Neuron (in vitro differentiated cells): Measurements from ENCODE around the gene CBX7.

ENCODE experiments used
- H2AFZ ChIP-seq: one replicate; pipeline ENCODE4 v1.6.1; 2013; ENCODE audit warnings: low read depth, mild to moderate bottlenecking, inconsistent platforms, low read length, moderate library complexity
- H3K27me3 ChIP-seq: one replicate; pipeline ENCODE4 v1.6.1; 2013; ENCODE audit warnings: low read length; ENCODE audit not compliant: insufficient read depth
- H3K36me3 ChIP-seq: one replicate; pipeline ENCODE4 v1.6.1; 2013; ENCODE audit warnings: low read length; ENCODE audit not compliant: insufficient read depth
- H3K4me1 ChIP-seq: one replicate; pipeline ENCODE4 v1.6.1; 2013; ENCODE audit warnings: low read length; ENCODE audit not compliant: insufficient read depth
- H3K4me3 ChIP-seq: 2 replicates; pipeline ENCODE4 v1.5.1; 2013; ENCODE audit warnings: mild to moderate bottlenecking, low read length, moderate library complexity
- H3K9me3 ChIP-seq: one replicate; pipeline ENCODE4 v1.6.1; 2013; ENCODE audit warnings: low read length

CBX7 gene

DNA sequence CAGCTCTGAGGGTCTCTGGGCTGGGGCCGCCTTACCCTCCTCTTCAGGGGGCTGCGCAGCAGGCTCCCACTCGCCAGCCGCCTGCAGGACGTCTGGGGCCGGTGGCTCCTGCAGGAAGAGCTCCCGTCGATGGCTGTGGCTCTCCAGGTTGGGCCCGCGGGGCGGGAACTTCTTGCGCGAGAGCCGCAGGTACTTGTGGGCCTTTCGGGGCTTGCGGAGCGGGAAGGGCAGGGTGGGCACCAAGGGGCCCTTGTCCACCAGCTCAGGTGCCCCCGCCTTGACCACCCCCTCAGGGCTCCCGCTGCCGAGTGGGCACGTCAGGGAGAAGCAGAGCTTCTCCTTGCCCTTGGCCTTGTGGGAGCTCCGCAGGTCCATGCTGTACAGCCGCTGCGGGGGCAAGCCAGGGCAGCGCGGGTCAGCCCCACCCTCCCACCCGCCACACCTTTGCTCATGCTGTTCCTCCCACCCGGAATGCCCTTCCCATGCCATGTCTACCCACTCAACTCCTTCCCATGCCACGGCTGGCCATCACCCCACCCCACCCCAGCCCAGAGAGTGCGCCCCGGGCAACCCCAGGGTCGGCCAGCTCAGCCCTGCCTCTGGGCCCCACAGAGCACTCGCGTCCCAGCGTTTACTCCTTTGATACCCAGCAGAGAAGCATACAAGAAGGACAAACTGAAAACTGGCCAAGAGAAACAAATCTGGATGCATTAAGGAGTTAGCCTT, 18.0 kb downstream of the CBX7 start:
- Histone ChIP-seq H3K4me1 (peaks cover 26% of the 10 kb centered on the region), H3K27me3 (peaks cover 3% of the 10 kb centered on the region), H3K36me3 (no peaks in the 10 kb centered on the region), H3K4me3 (no peak overlapping the region), H2AFZ (no peak overlapping the region), H3K9me3 (no peaks in the 10 kb centered on the region)

DNA sequence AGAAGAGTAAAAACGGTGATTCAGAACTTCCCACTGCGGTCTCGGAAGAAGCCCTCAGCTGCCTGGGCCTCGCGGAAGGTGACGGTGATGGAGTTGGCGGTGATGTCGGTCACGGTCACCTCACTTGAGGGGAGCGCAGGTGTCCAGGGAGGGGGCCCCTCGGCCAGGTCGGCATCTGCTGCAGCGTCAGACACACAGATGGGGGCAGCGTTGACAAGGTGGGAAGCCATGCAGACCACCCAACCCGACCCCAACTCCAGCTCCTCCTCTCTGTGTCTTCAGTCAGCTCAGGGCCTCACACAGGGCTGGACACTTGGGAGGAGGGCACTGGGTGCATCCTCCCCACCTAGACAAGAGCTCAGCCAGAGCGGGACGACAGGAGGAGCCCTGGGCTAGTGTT, 18.6 kb downstream of the CBX7 start:
- H3K9me3 ChIP-seq: no peaks in the 10 kb centered on the region
- no peak overlapping the region for H2AFZ ChIP-seq
- H3K4me1 ChIP-seq: peaks cover 30% of the 10 kb centered on the region
- no peaks in the 10 kb centered on the region for H3K36me3 ChIP-seq
- H3K27me3 ChIP-seq: peaks cover 3% of the 10 kb centered on the region
- no peak overlapping the region for H3K4me3 ChIP-seq

DNA sequence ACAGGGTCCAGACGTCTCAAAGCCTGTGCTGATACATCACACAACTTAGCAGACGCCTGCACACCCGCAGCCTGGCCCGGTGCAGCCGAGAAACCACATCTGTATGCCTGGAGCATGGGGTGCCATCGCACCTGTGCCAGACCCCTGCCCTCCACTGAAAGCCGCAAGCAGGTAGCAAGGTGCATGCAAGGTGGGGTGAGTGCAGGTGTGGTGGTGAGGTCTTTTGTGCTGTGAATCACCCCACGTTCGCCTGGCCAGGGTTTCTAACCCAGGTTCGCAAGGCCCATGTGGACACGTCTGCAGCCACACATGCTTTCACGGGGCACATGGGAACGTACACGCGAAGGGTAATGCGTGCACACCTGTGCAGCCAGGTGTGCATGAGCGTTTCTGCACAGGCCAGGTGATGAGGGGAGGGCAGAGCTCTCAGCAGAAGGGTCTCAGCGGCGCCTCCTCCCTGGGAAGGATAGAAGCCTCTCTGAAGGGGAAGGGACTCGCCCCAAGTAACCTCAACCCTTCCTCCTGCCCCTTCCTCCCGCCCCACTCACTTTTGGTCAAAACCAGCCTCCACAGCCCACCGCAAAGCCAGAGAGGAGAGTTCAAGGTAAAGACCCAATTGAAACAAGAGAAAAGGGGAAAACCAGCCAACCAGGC, 19.5 kb downstream of the CBX7 start:
- H3K27me3 ChIP-seq: peaks cover 3% of the 10 kb centered on the region
- no peaks in the 10 kb centered on the region for H3K36me3 ChIP-seq
- H3K9me3 ChIP-seq: no peaks in the 10 kb centered on the region
- no peak overlapping the region for H2AFZ ChIP-seq
- no peak overlapping the region for H3K4me3 ChIP-seq
- H3K4me1 ChIP-seq: peaks cover 30% of the 10 kb centered on the region

DNA sequence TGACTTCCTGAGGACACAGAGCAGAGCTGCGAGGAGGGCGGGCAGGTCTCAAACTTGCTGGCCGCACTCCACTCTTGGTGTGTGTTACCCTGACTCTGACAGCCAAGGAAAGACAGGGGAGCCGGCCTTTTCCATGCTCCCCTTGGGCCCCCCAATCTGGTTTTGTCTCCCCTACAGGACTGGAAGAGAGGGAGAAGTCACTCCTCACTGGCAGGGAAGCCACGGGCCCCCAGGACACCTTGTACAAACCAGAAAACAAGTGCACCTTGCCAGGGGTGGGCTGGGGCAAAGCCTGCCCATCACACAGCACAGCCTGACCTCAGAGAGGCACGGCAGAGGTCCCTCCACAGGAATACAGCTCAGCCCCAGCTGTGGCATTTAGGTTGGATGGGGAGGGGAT, 20.2 kb downstream of the CBX7 start:
- Histone ChIP-seq H2AFZ (no peak overlapping the region), H3K36me3 (no peaks in the 10 kb centered on the region), H3K27me3 (peaks cover 3% of the 10 kb centered on the region), H3K9me3 (no peaks in the 10 kb centered on the region), H3K4me1 (peaks cover 30% of the 10 kb centered on the region), H3K4me3 (no peak overlapping the region)

DNA sequence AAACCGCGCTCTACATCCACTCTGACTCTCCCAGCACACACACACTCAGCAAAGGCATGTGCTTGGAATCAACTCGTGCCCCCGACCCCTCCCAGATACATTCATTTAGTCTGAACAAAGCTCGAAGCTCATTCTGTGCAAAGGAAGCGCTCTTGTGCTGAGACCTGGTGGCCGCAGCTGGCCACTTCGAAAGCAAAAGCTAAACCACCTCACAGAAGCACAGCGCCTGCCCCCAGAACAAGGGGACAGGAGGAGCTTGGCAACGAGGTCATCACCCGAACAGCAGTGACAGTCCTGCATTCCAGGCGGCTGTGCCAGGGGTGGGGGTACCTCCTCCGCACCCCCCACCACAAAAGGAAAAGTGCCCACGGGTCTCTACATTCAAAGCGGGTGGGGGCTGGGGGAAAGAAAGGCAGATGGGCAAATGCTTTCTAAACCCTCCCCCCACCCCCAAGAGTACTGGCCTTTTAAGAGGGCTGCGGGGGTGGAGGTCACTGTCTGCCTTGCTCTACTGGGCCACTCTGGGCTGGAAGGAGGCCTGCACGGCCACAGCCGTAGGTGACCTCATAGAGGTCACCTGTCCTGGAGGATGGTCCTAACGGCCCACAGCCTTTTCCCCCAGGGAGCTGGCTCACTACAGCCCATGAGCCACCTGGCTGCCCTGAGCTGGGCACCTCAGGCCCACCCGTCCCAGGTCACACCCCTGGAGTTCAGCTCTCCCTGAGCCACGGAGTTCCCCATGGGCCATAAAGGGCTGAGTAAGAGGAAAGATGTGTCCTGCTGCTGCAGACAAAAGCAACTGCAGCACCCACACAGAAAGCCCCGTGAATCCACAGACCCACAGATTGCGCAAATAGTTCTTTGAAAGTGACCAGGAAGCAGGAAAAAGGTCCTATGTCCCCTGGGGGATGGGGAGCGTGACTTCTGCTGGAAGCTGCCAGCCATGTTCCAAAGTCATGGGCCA, 21.3 kb downstream of the CBX7 start:
- Histone ChIP-seq H3K9me3 (no peaks in the 10 kb centered on the region), H2AFZ (no peak overlapping the region), H3K27me3 (peaks cover 6% of the 10 kb centered on the region), H3K4me1 (peaks cover 30% of the 10 kb centered on the region), H3K36me3 (no peaks in the 10 kb centered on the region), H3K4me3 (no peak overlapping the region)

DNA sequence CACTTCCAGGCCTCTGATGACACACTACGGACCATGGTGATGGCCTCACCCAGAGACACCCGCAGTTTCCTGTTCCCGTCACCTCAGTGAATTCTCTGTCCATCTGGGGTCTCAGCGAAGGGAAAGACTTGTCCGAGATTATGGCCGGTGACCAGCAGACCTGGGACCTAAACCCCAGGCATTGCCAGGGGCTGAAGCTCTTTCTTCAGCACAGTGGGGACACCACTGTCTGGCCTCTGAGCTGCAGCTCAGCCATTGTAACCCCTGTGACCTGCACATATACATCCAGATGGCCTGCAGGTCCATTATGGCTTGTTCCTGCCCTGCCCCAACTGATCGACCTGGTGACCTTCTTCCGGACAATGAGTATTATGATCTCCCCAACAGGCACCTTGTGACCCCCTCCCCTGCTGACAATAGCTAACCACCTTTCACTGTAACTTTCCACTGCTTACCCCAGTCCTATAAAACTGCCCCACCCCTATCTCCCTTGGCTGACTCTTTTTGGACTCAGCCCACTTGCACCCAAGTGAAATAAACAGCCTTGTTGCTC, 22.3 kb downstream of the CBX7 start:
- H3K4me3 ChIP-seq: no peak overlapping the region
- peaks cover 30% of the 10 kb centered on the region for H3K4me1 ChIP-seq
- H2AFZ ChIP-seq: no peak overlapping the region
- H3K9me3 ChIP-seq: no peaks in the 10 kb centered on the region
- H3K27me3 ChIP-seq: peaks cover 3% of the 10 kb centered on the region
- H3K36me3 ChIP-seq: no peaks in the 10 kb centered on the region

DNA sequence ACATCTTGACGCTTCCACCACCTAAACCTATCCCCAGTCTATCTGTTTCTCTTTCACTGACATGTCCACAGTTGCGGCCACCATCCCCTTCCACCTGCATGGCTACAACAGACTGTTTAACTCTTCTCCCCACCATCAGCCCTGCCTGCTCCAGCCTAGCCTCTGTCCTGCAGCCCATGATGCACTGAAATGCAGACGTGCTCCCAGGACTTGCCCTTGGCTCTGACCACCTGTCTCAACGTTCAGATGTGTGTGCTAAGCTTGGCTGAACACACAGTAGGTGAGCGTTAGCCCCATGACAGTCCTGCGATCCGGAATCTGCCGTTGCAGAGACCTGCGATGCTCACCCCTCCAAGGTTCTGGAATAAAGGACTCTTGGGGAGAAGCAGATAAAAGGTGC, 22.7 kb downstream of the CBX7 start:
- Histone ChIP-seq H3K36me3 (no peaks in the 10 kb centered on the region), H2AFZ (no peak overlapping the region), H3K4me3 (no peak overlapping the region), H3K9me3 (no peaks in the 10 kb centered on the region), H3K27me3 (peaks cover 3% of the 10 kb centered on the region), H3K4me1 (peaks cover 30% of the 10 kb centered on the region)

DNA sequence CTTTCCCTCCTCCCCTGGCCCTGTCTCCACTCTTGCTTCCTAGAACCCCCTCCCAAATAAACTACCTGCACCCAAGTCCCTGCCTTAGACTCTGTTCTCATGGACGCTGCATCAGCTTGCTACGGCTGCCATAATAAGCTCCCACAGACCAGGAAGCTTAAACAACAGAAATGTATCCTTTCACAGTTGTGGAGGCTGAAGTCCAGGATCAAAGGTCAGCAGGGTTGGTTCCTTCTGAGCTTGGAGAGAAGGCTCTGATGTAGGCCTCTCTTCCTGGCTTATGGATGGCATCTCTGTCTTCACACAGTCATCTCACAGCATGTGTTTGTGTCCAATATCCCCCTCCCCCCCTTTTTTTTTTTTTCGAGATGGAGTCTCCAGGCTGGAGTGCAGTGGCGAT, 23.4 kb downstream of the CBX7 start:
- no peaks in the 10 kb centered on the region for H3K9me3 ChIP-seq
- peaks cover 33% of the 10 kb centered on the region for H3K4me1 ChIP-seq
- H3K27me3 ChIP-seq: peaks cover 3% of the 10 kb centered on the region
- H2AFZ ChIP-seq: no peak overlapping the region
- no peaks in the 10 kb centered on the region for H3K36me3 ChIP-seq
- no peak overlapping the region for H3K4me3 ChIP-seq

DNA sequence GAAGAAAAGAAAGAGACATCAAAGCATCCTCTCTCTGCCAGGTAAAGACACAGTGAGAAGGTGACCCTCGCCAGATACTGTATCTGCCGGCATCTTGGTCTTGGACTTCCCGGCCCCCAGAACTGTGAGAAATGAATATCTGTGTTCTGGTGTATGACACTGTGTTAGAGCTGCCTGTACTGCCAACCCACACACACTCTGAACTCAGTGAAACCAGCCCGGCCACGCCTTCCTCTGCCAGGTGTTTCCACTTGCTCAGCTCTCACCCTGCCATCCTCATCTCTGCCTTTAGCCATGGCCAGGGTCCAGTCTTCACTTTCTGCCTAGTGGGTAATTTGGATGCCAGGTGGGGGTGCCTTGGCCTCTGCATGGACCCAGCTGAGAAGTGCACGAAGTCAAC, 24.0 kb downstream of the CBX7 start:
- H2AFZ ChIP-seq: no peak overlapping the region
- H3K4me3 ChIP-seq: no peak overlapping the region
- H3K27me3 ChIP-seq: peaks cover 3% of the 10 kb centered on the region
- H3K9me3 ChIP-seq: no peaks in the 10 kb centered on the region
- H3K36me3 ChIP-seq: no peaks in the 10 kb centered on the region
- H3K4me1 ChIP-seq: peaks cover 38% of the 10 kb centered on the region

DNA sequence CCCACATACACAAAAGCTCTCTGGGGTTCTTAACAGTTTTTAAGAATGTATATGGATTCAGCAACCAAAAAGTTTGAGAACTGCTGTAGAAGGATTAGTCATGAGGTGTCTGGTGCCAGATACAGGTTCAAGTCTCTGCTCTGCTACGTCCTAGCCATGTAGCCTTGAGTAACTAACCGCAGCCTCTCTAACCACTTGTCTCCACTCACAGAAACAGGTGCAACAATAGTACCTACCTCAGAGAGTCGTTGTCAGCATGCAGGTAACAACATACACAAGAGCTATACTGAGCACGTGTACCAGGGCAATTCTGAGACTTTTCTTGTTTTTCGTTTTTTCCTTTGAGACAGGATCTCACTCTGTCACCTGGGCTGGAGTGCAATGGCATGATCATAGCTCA, 26.9 kb downstream of the CBX7 start:
- Histone ChIP-seq H3K4me3 (no peak overlapping the region), H3K4me1 (peaks cover 23% of the 10 kb centered on the region), H2AFZ (no peak overlapping the region), H3K27me3 (peaks cover 3% of the 10 kb centered on the region), H3K9me3 (no peaks in the 10 kb centered on the region), H3K36me3 (no peaks in the 10 kb centered on the region)

DNA sequence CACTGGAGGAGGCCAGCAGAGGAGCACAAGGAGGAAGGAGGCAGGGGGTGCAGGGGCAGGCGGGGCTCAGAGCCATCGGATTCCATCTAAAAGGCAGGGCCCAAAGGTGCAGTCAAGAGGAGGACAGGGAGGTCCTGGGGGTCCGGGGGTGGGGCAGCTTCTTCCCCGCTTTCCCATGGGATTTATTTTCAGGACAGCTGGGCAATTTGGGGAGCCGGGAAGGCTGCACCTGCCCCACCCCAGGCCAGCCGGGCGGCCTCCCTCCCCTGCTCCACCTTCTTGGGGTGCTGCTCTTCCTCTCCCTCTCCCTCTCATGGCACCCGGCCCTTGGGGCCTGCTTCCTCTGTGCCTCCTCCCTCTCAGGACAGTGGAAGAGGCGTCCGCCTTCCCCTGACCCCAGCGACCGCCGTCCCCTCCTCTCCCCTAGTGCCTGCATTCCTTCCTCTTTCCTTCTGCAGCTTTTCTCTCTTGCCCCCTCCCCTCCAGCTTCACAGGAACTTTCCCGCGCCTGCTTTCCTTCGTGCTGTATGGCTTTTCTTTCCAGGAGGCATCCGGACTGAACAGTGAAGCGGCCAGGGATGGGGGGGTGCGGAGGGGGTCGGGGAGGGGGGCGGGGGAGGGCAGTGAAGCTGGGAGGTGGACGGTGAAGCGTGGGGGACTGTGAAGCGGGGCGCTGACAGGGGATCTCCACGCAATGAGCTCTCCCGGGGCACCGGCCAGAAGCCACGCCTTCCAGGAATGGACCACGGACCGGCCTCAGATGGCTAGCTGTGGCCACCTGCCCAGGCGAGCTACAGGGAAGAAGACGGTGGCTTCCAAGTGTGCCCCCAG, 28.5 kb downstream of the CBX7 start:
- H2AFZ ChIP-seq: no peak overlapping the region
- no peaks in the 10 kb centered on the region for H3K9me3 ChIP-seq
- no peaks in the 10 kb centered on the region for H3K36me3 ChIP-seq
- peaks cover 9% of the 10 kb centered on the region for H3K4me1 ChIP-seq
- H3K27me3 ChIP-seq: peaks cover 3% of the 10 kb centered on the region
- no peak overlapping the region for H3K4me3 ChIP-seq

DNA sequence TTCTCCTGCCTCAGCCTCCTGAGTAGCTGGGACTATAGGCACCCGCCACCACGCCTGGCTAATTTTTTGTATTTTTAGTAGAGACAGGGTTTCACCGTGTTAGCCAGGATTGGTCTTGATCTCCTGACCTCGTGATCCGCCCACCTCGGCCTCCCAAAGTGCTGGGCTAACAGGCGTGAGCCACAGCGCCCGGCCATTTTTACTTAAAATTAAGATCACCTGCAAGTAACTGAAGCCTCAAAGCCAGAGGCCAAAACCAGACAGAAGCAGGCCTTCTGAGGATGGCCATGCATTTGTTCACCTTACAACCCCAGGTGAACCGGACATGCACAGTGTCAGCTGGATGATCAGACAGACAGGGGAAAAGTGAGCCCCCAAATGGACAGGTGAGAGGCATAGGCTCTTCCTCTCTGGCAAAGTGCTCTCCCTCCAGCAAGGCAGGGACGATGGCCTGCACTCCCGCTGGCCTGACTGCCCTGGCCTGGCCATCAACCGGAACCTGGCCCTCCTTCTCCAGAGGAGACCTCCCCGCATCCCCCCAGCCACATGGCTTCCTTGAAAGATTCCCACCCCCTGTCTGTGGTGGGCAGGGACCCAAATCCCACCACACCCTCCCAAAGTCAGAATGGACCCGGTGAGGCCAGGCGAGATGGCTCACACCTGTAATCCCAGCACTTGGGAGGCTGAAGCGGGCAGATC, 29.6 kb downstream of the CBX7 start:
- Histone ChIP-seq H3K4me3 (no peak overlapping the region), H3K9me3 (no peaks in the 10 kb centered on the region), H3K4me1 (peaks cover 8% of the 10 kb centered on the region), H2AFZ (no peak overlapping the region), H3K27me3 (peaks cover 3% of the 10 kb centered on the region), H3K36me3 (no peaks in the 10 kb centered on the region)
